ENCODE measurements around the gene CIRBP.

The CIRBP gene

DNA sequence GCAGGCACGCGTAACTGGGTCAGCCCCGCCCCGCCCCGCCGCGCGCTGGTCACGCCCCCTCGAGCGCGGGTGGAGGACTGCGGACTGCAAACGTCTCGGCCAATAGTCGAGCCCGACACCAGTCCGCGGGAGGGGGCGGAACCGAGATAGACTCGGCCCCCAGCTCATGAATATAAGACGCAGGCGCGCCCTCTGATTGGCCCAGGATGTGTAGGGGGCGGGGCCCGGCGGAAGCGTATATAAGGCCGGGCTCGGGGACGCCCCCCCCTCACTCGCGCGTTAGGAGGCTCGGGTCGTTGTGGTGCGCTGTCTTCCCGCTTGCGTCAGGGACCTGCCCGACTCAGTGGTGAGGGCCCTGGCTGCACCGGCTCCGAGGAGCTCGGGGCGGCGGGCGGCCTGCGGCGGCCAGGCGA is at the start of gene CIRBP:
CIRBP (plus strand) TSS at position 268 of the 413 bp plus-strand sequence. CDS start 1,602 bp downstream, outside the sequence.
- peak; percentile 99 for DNase-seq

- no peak for DNase-seq
These were observed 49.2 kb upstream of the CIRBP start for GRCh38 chr19:1219786-1220476.

DNA sequence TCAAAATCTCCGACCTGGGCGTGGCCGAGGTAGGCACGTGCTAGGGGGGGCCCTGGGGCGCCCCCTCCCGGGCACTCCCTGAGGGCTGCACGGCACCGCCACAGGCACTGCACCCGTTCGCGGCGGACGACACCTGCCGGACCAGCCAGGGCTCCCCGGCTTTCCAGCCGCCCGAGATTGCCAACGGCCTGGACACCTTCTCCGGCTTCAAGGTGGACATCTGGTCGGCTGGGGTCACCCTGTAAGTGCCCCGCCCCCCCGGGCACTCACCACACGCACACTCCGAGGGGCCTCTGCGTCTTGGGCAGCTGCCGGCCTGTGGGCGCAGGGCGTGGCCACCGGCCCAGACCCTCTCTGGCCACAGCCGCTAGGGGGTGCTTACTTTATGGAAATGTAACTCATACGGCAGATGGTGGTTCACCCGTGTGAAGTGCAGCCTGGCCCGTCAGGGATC is 48.6 kb upstream of the CIRBP start:
- no peak for DNase-seq

GRCh38 chr19:1220976-1221903 is 47.9 kb upstream of the CIRBP start:
- DNase-seq: no peak

DNA sequence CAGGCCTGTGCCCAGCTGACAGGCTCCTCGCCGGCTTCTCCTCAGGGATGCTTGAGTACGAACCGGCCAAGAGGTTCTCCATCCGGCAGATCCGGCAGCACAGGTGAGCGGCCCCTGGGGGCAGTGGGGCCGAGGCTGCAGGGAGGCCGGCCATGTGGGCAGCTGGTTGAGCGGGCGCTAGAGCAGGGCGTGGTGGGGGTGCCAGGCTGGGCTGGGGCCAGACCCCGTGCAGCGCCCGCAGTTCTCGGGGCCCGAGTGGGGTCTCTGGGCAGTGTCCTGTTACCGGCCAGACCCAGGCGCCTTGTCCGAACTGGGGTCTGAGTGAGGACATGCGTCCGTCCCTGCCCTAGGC is 47.3 kb upstream of the CIRBP start:
- no peak for DNase-seq

DNA sequence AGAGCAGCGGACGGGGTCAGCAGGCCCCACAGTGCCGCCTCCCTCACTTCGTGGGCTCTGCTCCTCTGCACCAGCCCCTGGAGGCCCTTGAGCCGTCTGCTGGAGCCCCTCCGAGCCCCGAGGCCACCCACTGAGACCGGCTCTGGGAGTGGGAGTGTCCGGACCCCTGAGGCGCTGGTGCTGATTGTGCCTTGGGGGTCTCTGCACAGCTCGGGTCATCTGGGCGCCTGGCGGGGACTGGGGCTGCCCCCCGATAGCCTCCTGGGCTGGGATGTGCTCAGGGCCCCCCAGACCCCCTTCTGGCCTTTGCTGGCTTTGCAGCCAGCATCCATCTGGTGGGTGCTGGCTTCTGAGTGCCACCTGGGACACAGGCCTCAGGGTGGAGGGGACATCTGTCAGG is 46.7 kb upstream of the CIRBP start:
- DNase-seq: no peak

- DNase-seq: no peak
These were observed 45.9 kb upstream of the CIRBP start for GRCh38 chr19:1223018-1223855.

DNA sequence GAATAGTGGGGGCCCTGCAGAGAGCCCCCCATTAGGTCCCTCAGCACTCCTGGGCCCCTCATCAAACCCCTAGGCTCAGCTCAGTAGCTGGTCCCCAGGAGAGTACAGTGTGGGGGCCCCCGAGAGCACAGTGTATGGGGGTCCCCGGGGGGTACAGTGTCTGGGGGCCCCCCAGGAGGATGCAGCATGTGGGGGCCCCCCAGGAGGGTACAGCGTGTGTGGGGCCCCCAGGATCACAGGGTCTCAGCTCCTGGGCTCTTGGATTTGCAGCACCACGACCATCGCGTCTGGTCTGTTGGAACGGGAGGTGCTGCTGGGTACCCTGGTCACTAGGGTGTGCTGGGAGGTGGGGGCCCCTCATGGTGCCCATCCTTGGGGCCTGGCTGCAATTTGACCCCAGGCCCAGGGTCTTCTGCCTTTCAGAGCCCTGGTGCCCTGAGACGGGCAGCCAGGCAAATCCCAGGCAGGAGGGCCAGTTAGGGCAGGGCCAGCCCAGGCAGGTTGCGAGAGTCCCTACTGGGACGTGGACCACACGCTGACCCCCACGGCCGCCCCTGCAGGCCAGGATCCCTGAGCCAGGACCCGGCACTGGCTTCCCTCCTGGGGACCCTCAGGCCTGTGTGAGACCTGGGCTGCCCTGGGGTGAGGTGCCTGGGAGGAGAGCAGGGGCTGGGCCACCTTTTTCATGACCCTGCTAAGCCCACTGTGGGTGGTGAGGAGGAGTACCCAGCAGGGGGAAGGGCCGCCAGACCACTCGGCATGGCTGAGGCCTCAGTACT is 44.9 kb upstream of the CIRBP start:
- DNase-seq: no peak

- DNase-seq: no peak
These were observed 44.3 kb upstream of the CIRBP start for GRCh38 chr19:1224847-1225246.

GRCh38 chr19:1225440-1226226 is 43.5 kb upstream of the CIRBP start:
- DNase-seq: no peak

GRCh38 chr19:1226227-1226518 is 43.0 kb upstream of the CIRBP start:
- DNase-seq: no peak

DNA sequence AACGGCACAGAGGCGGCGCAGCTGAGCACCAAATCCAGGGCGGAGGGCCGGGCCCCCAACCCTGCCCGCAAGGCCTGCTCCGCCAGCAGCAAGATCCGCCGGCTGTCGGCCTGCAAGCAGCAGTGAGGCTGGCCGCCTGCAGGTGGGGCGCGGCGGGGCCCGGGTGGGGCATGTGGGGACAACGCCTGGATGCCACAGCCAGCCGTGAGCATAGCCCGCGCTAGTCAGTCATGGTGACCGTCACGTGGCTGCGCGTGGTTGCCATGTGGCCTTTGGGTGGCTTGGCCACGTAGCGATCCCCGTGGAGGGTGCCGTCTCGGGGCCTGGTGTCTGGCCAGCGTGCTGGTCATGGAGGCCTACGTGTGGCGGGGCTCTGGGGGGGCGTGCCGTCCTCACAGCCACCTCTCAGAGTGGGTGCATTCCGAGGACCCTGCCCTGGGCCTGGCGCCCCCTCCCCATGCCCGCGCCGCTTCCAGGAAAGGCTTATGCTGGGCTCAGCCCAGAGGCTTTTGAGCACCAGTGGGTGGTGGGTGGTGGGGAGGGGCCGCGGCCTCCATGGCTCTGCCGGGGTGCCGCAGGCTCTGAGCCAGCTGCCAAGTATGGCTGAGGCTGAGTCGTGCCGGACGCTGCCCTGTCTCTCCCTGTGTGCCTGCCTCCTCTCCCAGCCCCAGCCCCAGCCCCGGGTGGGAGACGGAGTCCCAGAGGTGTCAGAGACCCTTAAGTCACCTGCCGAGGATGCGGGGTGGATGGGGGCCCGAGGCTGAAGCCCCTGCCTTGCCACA is 42.4 kb upstream of the CIRBP start:
- no peak for DNase-seq

- DNase-seq: no peak
These were observed 41.7 kb upstream of the CIRBP start for GRCh38 chr19:1227304-1228054.

- DNase-seq: no peak
These were observed 40.8 kb upstream of the CIRBP start for GRCh38 chr19:1228161-1228957.

DNA sequence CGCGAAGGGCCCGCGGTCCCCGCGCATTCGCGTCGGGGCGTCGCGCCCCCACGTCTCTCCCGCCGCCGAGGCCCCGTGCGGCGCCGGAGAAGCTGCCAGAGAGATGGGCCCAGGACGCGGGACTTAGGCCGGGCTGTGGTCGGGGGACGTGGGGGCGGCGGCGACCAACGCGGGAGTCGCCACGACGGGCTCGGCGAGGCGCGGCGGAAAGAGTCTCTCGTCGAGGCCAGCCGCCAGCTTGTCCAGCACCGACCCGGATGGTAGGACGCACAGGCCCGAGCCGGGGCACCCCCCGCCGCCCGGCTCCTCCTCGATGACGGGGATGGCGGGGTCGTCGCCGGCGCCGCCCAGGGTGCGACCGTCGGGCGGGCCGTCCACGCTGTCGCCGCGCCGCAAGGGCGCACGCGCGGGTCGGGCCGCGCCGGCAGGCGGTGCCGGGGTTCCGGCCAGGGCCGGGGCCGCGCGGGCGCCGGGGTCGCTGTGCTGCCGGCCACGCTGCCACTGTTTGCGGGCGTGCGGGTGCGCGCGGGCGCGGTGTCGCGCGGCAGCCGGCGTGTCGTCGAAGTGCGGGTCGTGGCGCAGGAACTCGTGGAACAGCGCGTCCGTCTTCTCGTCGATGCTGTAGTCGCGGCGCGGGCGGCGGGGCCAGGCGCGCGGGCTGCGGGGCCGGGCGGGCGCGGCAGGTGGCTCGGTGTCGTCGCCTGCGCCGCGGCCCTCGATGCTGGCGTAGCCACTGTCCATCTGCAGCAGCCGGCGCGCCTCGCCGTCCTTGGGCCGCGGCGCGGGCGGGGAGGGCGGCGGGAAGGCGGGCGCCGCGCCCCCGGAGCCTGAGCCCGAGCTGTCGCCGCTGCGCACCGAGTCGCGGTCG is 39.8 kb upstream of the CIRBP start:
- DNase-seq: no peak

GRCh38 chr19:1229924-1230782 is 39.0 kb upstream of the CIRBP start:
- no peak for DNase-seq

DNA sequence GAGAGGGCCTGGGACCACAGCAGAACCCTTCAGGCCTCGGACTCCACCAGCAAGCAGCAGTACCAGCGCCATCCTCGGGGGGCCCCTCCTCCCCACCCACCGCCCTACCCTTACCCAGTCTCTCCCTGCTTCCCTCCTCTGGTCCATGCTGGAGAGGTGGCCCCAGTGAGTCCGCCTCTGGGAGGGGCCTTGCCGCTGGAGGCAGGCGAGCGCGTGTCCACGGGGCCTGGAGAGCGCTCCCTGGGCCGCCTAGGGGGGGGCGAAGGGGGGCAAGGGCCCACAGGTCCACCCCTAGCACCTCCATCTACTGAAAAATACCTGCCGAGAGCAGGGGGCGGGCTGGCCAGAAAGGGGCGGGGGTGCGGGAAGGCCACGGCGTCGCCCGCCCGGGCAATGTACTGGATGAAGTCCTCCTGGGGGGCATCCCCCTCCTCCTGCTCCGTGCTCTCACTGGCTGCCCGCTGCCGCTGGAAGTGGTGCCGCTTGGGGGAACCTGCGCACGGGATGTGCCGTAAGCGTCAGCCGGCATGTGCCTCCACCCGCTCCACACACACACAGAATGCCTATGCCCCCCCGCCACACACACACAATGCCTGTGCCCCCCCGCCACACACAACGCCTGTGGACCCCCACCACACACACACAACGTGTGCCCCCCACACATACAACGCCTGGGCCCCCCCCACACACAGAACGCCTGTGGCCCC is 38.2 kb upstream of the CIRBP start:
- no peak for DNase-seq

Data from NK-92 treated with Interleukin-12 subunit alpha and Interleukin-12 subunit beta, amount 100 ng/mL, for 24 hours (cell line).